Body of pancreas (tissue), 4 donors: ENCODE data around the gene CASP8AP2.

Source experiments
- POLR2A ChIP-seq, 3 donors: fragments of 450-650 bp; IDR thresholded peaks; one replicate each; pipeline ENCODE4 v1.6.1; 2016; ENCODE audit warnings: antibody characterized with exemption in 3 of 3, mild to moderate bottlenecking in 2 of 3
- TF ChIP-seq, protein P1 (sequence below), 7 experiments: fragments of 450-650 bp in 4 of 7; fragments of 200-600 bp in 3 of 7; sonication (generic) in 3 of 7; IDR thresholded peaks; one replicate each; pipeline ENCODE4 v1.5.1; 2016 to 2019; ENCODE audit warnings: antibody characterized with exemption in 7 of 7

DNA sequence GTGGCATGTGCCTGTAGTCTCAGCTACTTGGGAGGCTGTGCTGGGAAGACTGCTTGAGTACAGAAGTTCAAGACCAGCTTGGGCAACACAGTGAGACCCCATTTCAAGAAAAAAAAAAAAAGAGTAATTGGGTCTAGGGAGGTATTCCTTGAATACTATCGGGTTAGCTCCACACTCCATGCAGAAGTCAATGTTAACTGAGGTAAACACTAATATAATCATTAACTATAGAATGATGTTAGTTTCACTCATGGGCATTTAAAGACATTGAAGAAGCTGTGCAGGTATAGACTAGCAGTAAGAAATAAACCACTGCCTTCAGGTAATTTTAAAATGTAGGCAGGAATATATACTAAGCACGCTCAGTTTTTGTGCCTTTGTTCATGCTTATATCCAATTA lies 42.7 kb upstream of the CASP8AP2 start:
- TF ChIP-seq, protein P1, sequence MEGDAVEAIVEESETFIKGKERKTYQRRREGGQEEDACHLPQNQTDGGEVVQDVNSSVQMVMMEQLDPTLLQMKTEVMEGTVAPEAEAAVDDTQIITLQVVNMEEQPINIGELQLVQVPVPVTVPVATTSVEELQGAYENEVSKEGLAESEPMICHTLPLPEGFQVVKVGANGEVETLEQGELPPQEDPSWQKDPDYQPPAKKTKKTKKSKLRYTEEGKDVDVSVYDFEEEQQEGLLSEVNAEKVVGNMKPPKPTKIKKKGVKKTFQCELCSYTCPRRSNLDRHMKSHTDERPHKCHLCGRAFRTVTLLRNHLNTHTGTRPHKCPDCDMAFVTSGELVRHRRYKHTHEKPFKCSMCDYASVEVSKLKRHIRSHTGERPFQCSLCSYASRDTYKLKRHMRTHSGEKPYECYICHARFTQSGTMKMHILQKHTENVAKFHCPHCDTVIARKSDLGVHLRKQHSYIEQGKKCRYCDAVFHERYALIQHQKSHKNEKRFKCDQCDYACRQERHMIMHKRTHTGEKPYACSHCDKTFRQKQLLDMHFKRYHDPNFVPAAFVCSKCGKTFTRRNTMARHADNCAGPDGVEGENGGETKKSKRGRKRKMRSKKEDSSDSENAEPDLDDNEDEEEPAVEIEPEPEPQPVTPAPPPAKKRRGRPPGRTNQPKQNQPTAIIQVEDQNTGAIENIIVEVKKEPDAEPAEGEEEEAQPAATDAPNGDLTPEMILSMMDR (IDR thresholded peaks at IDR 0.05), result no peak
- no peak for TF ChIP-seq POLR2A (IDR thresholded peaks at IDR 0.05)
